OCI-LY7 (cell line): ENCODE results near the gene B9D2.

ENCODE experiments used
- CTCF ChIP-seq: fragments of 200-600 bp; sonication (generic); conservative IDR thresholded peaks from 2 replicates; pipeline ENCODE4 v1.5.1; 2014; ENCODE audit warnings: mild to moderate bottlenecking, antibody characterized with exemption, low read length, moderate library complexity, mixed read lengths
- EZH2phosphoT487 ChIP-seq: fragments of 200-600 bp; sonication (generic); IDR thresholded peaks from 2 replicates; pipeline ENCODE4 v1.6.1; 2018; ENCODE audit warnings: low read depth, borderline replicate concordance, mild to moderate bottlenecking, mixed run types, antibody characterized with exemption, low read length, moderate library complexity, mixed read lengths

GRCh38 chr19:41373993-41374392 lies 10.0 kb upstream of the B9D2 start:
- TF ChIP-seq EZH2phosphoT487 (no peak), CTCF (no peak)
